Heart left ventricle (tissue), 13 donors: Measurements from ENCODE around the gene MACROD1.
A peak's percentile ranks its signal among the peaks of the same experiment; 100 is the strongest.

ENCODE experiments used
- POLR2A ChIP-seq, 2 donors: fragments of 450-650 bp; IDR thresholded peaks; one replicate each; pipeline ENCODE4 v1.6.1; 2017; ENCODE audit warnings: antibody characterized with exemption in 2 of 2, mild to moderate bottlenecking in 2 of 2, moderate library complexity in 2 of 2
- TF ChIP-seq, protein P1 (sequence below), 12 donors: fragments of 200-600 bp; sonication (generic) in 4 of 12; IDR thresholded peaks; one replicate each; pipeline versions ENCODE4 v1.5.0 to v1.8.0; 2018 to 2022; ENCODE audit warnings: antibody characterized with exemption in 12 of 12, mild to moderate bottlenecking in 5 of 12
- donor health status: ischemic (EF 13 %, LVEDD 7.1; RV severe dilation, severe dysfunction).
- donor health status: DM: no; HTN: yes; CAD: no.
- donor health status: DM: no; HTN: no; CAD: no.
- donor health status: ischemic (EF 25% LVEDD 6.9; RV normal size, moderate dysfunction).
- donor health status: ischemic (EF 25% LVEDD 5.7; RV mildly dilated, moderate dysfunction).
- donor health status: ischemic (EF 35%, LVEDD 5.7; RV mildly dilated, moderate dysfunction).
- donor health status: nonischemic (EF 11% LVEDD 7.7; RV severe dilation, severe dysfunction).
- donor health status: DM: yes; HTN: yes; CAD: no.
- donor health status: PGD.
- donor health status: ischemic (EF 29% LVEDD 5.4; RV normal size, mild dysfunction).
- donor health status: nonischemic (EF 23%, LVEDD 6.1; RV moderate dilation, normal function).

DNA sequence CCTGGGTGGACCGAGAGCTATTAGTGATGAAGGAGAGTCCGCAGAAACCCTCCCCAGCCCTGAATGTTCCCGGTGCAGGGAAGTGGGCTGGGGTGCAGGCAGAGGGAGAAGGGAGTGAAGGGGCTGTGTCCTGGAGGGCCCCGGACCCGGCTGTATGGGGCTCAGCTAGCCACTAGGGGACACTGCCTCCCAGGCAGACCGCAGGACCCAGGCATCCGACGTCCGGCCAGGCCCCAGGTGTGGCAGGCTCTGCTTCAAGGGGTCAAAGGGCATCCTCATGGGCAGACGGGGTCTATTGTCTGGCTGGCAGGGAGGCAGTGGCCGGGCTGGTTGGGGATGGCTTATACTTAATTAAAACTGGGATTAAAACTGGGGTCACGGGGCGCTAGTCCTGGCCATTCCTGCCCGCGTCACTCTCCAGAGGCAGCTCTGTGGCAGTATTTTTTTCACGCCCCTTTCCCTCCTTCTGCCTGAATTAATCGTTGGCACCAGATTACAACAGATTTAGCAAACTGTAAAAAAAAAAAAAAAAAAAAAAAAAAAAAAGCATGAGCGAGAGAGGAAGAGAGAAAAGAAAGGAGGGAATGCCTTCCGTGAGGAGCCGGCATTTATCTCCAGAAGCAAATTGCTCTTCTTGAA lies 125.1 kb downstream of the MACROD1 start:
- TF ChIP-seq, protein P1, sequence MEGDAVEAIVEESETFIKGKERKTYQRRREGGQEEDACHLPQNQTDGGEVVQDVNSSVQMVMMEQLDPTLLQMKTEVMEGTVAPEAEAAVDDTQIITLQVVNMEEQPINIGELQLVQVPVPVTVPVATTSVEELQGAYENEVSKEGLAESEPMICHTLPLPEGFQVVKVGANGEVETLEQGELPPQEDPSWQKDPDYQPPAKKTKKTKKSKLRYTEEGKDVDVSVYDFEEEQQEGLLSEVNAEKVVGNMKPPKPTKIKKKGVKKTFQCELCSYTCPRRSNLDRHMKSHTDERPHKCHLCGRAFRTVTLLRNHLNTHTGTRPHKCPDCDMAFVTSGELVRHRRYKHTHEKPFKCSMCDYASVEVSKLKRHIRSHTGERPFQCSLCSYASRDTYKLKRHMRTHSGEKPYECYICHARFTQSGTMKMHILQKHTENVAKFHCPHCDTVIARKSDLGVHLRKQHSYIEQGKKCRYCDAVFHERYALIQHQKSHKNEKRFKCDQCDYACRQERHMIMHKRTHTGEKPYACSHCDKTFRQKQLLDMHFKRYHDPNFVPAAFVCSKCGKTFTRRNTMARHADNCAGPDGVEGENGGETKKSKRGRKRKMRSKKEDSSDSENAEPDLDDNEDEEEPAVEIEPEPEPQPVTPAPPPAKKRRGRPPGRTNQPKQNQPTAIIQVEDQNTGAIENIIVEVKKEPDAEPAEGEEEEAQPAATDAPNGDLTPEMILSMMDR (IDR thresholded peaks at IDR 0.05), result peak in 10 of 12 donors; percentile 5 to 43 (median 28)
- no peak for TF ChIP-seq POLR2A (IDR thresholded peaks at IDR 0.05)
